Smooth muscle cell (in vitro differentiated cells): ENCODE results near the gene CRIP2. TPM values are rescaled to one million over a fixed set of nuclear protein-coding genes. Genes with fewer than 3 reads are reported as not detected.

Experiments
- DNase-seq: peaks from one replicate; lab custom pipeline; 2025; ENCODE audit not compliant: unreplicated experiment; lab: John Stamatoyannopoulos, UW
- H2AFZ ChIP-seq: fragments of 200-600 bp; sonication (generic); 2 replicates; pipeline ENCODE4 v1.6.0; 2016; ENCODE audit warnings: antibody characterized with exemption, low read depth, mild to moderate bottlenecking
- H3F3A ChIP-seq: fragments of 200-600 bp; sonication (generic); 2 replicates; pipeline ENCODE4 v1.6.0; 2017; ENCODE audit warnings: antibody characterized with exemption, low read depth
- H3K27ac ChIP-seq: fragments of 200-600 bp; sonication (generic); 2 replicates; pipeline ENCODE4 v1.5.1; 2016; ENCODE audit warnings: low read depth, mild to moderate bottlenecking
- H3K27me3 ChIP-seq: fragments of 200-600 bp; sonication (generic); 2 replicates; pipeline ENCODE4 v1.6.1; 2016; ENCODE audit warnings: low read depth, mild to moderate bottlenecking
- H3K36me3 ChIP-seq: fragments of 200-600 bp; sonication (generic); 2 replicates; pipeline ENCODE4 v1.5.1; 2016; ENCODE audit warnings: low read depth
- H3K4me1 ChIP-seq: fragments of 200-600 bp; sonication (generic); 2 replicates; pipeline ENCODE4 v1.5.1; 2016; ENCODE audit warnings: low read depth
- H3K4me2 ChIP-seq: fragments of 200-600 bp; sonication (generic); 2 replicates; pipeline ENCODE4 v1.6.0; 2016; ENCODE audit warnings: mild to moderate bottlenecking
- H3K4me3 ChIP-seq: fragments of 200-600 bp; sonication (generic); 2 replicates; pipeline ENCODE4 v1.5.1; 2016; ENCODE audit warnings: mild to moderate bottlenecking
- H3K79me2 ChIP-seq: fragments of 200-600 bp; sonication (generic); 2 replicates; pipeline ENCODE4 v1.6.0; 2016; ENCODE audit warnings: low read depth, mild to moderate bottlenecking
- H3K9ac ChIP-seq: fragments of 200-600 bp; sonication (generic); 2 replicates; pipeline ENCODE4 v1.6.0; 2016; ENCODE audit warnings: low read depth
- H3K9me3 ChIP-seq: fragments of 200-600 bp; sonication (generic); replicated peaks from 2 replicates; pipeline ENCODE4 v1.5.1; 2016; ENCODE audit warnings: low read depth
- H4K20me1 ChIP-seq: fragments of 200-600 bp; sonication (generic); 2 replicates; pipeline ENCODE4 v1.6.0; 2016; ENCODE audit warnings: low read depth
- WGBS: methylation state at CpG from one replicate; pipeline ENCODE4 v1.1.7; 2016; ENCODE audit warnings: low lambda C conversion rate; 5-methylcytosine and 5-hydroxymethylcytosine counted together
- polyA plus RNA-seq: library from polyadenylated mRNA; unstranded; fragments of >200 nt; fragmentation: Nextera tagmentation; extraction: Ambion mirVana; gene quantifications from 2 replicates; pipeline ENCODE4 v1.2.1, GENCODE V29; 2016
- total RNA-seq: library from RNA; depleted of rRNA; stranded (reverse); fragments of >200 nt; gene quantifications from 2 replicates; pipeline ENCODE4 v1.2.3, GENCODE V29; 2014
- TF ChIP-seq, protein P1 (sequence below): fragments of 200-600 bp; sonication (generic); IDR thresholded peaks from 2 replicates; pipeline ENCODE4 v1.5.1; 2017; ENCODE audit warnings: borderline replicate concordance, mild to moderate bottlenecking, antibody characterized with exemption; ENCODE audit not compliant: insufficient read depth, poor library complexity, severe bottlenecking

CRIP2 gene
- total and polyA plus RNA-seq, 2 experiments from 2014 or later, result 14.1 to 38.1 TPM

DNA sequence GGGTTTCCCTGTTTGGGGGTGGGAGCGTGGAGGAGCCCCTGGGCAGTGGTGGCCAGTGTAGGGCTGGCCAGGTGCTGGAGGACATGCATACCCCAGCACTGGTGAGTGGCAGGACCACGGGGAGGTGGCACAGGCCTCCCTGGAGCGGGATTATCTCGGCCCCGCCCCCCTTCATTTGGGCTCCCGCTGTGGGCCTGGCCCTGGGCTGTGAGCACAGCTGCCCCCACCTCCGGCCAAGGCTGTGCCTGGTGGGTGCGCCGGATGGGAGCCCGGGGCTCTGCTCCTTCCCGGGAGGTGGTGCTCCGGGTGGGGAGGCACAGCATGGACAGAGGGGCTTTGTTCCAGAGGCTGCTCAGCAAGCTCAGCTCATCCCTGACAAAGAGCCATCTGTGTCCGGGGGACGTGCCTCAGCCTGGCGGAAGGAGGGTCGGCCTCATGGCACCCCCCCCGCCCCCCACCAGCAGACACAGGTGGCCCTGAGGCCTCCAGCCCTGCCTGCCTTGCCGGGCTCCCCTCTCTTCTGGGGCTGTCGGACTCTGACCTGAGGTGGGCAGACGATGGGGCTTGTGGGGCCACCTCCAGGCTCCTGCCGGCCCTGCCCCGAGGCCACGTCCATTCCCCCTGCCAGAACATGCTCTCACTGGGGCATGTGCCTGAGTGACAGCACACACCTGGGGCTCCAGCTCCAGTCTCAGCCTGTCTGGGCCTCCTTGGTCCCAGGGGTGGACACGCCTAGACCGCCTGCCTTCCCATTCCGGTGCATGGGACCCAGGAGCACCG, 24.8 kb downstream of the CRIP2 start:
- Histone ChIP-seq H3K9ac (no peak overlapping the region), H2AFZ (no peak overlapping the region)

DNA sequence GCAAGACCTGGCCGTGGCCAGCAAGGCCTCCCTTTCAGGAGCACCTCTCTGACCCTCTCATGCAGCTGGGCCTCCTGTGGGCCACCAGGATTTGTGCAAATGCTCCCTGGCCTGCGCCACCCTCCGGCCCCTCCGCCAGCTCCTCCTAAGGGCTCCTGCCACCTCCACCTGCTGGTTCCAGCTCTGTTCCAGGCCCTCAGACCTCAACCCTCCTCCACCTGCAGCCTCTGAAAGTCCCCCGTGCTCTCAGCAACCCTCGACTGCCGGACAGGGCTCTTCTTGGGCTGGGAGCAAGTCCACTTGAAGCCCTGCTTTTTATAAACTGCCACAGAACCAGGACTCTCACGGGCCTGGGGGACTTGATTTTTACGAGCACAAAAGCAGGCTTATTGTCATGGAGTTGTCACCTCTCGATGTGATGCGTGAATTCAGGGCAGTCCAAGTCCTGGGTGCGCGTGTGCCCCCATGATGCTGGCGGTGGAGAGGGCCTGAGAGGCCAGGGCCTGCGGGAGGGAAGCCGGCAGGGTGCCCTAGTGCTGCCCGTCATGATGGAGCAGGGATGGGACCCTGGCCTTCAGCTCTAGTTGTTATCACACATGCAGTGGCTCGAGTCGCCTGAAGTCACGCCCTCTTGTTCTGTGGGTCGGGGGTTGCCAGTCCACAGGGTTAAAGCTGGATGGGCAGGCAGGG, 25.6 kb downstream of the CRIP2 start:
- Histone ChIP-seq H3K27ac (no peak overlapping the region), H3F3A (no peaks in the 10 kb centered on the region), H3K4me2 (no peak overlapping the region), H3K4me3 (no peak overlapping the region), H3K27me3 (no peaks in the 10 kb centered on the region), H3K79me2 (no peaks in the 10 kb centered on the region), H4K20me1 (no peaks in the 10 kb centered on the region), H3K9me3 (no peaks in the 10 kb centered on the region), H3K4me1 (no peaks in the 10 kb centered on the region), H2AFZ (no peak overlapping the region), H3K36me3 (no peaks in the 10 kb centered on the region), H3K9ac (no peak overlapping the region)
- 91% methylated on average over 21 of the region's 21 CpGs for WGBS
- TF ChIP-seq, protein P1, sequence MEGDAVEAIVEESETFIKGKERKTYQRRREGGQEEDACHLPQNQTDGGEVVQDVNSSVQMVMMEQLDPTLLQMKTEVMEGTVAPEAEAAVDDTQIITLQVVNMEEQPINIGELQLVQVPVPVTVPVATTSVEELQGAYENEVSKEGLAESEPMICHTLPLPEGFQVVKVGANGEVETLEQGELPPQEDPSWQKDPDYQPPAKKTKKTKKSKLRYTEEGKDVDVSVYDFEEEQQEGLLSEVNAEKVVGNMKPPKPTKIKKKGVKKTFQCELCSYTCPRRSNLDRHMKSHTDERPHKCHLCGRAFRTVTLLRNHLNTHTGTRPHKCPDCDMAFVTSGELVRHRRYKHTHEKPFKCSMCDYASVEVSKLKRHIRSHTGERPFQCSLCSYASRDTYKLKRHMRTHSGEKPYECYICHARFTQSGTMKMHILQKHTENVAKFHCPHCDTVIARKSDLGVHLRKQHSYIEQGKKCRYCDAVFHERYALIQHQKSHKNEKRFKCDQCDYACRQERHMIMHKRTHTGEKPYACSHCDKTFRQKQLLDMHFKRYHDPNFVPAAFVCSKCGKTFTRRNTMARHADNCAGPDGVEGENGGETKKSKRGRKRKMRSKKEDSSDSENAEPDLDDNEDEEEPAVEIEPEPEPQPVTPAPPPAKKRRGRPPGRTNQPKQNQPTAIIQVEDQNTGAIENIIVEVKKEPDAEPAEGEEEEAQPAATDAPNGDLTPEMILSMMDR, result no peak
- DNase-seq, result no peak

More for the DNA sequence above, 24.8 kb downstream of the CRIP2 start:
- no peaks in the 10 kb centered on the region for H3K4me1 ChIP-seq
- TF ChIP-seq, protein P1, result no peak
- H3K36me3 ChIP-seq, result no peaks in the 10 kb centered on the region
- H3K27me3 ChIP-seq, result no peaks in the 10 kb centered on the region
- H4K20me1 ChIP-seq, result no peaks in the 10 kb centered on the region
- no peak overlapping the region for H3K4me2 ChIP-seq
- no peaks in the 10 kb centered on the region for H3K9me3 ChIP-seq
- H3K4me3 ChIP-seq, result no peak overlapping the region
- H3K27ac ChIP-seq, result no peak overlapping the region
- no peaks in the 10 kb centered on the region for H3K79me2 ChIP-seq
- H3F3A ChIP-seq, result no peaks in the 10 kb centered on the region
- 85% methylated on average over 26 of the region's 27 CpGs for WGBS
- DNase-seq, result no peak

DNA sequence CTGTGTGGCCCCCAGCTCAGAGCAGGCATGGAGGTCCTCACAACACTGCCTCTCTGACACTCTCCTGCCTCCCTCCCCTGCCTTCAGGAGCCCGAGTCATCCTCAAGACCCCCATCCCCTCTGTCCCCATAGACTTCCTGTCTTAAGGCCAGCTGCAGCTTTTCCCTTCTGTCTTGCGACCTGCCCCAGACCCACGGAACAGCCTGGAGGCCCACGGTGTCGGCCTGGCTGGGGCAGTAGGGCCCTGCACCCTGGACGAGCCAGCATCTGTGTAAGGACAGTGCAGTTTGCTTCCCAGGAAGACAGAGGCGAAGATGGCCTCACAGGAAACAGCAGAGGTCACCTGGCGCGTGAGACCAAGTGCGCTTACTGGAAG, 26.1 kb downstream of the CRIP2 start:
- Histone ChIP-seq H3K36me3 (no peaks in the 10 kb centered on the region), H3K9ac (no peak overlapping the region), H2AFZ (no peak overlapping the region), H3K4me2 (no peak overlapping the region), H3K79me2 (no peaks in the 10 kb centered on the region), H3K9me3 (no peaks in the 10 kb centered on the region), H3K27ac (no peak overlapping the region), H3K4me3 (no peak overlapping the region), H4K20me1 (no peaks in the 10 kb centered on the region), H3F3A (no peaks in the 10 kb centered on the region), H3K4me1 (no peaks in the 10 kb centered on the region), H3K27me3 (no peaks in the 10 kb centered on the region)
- no peak for DNase-seq
- TF ChIP-seq, protein P1, result no peak
- 82% methylated on average over 10 of the region's 10 CpGs for WGBS
